T-cell (primary cell): Measurements from ENCODE around the gene CKAP5. TPM values are rescaled to one million over a fixed set of nuclear protein-coding genes. Genes with fewer than 3 reads are reported as not detected.

Experiments used
- ATAC-seq, 4 experiments: fragments of 200-7000 bp in 3 of 4; fragments of 150-1000 bp in 1 of 4; cut with Tn5 transposase; replicated peaks in 1 of 4; 1 replicate in 3 of 4; 2 replicates in 1 of 4; pipeline ENCODE4 v1.10.0; 2021; ENCODE audit warnings: moderate library complexity in 3 of 4, mild to moderate bottlenecking in 2 of 4, moderate number of reproducible peaks in 1 of 4
- CTCF ChIA-PET, 2 donors: fragments of 300-600 bp; sonication (Branson Sonifier 250); formaldehyde crosslinking; loops; one replicate each; lab custom pipeline; 2022; ENCODE audit warnings: antibody characterized with exemption in 2 of 2; lab: Charles Lee
- POLR2A ChIA-PET, 2 donors: fragments of 300-600 bp; sonication (Branson Sonifier 250); formaldehyde crosslinking; loops; one replicate each; lab custom pipeline; 2022; ENCODE audit warnings: antibody characterized with exemption in 2 of 2; lab: Charles Lee
- DNase-seq, 35 experiments: peaks; one replicate each; pipeline versions ENCODE4 v3.0.0 to v3.0.0-alpha.2; 2013 to 2023
- H3K27ac ChIP-seq: one replicate; pipeline ENCODE4 v1.5.1; 2013; ENCODE audit warnings: low read length
- H3K27me3 ChIP-seq, 2 experiments: replicated peaks in 1 of 2; 1 replicate in 1 of 2; 2 replicates in 1 of 2; pipeline versions ENCODE4 v1.6.1 to v1.7.0; 2013; ENCODE audit warnings: low read length in 1 of 2, mixed read lengths in 1 of 2; ENCODE audit not compliant: control insufficient read depth in 2 of 2, insufficient read depth in 2 of 2; ENCODE audit errors: extremely low read depth in 1 of 2
- H3K36me3 ChIP-seq, 2 donors: 1 replicate in 1 of 2; 2 replicates in 1 of 2; pipeline versions ENCODE4 v1.6.1 to v1.7.0; 2013; ENCODE audit warnings: low read length in 1 of 2; ENCODE audit not compliant: control insufficient read depth in 2 of 2, insufficient read depth in 1 of 2; ENCODE audit errors: extremely low read depth in 1 of 2
- H3K4me1 ChIP-seq, 2 experiments: 1 replicate in 1 of 2; 2 replicates in 1 of 2; pipeline versions ENCODE4 v1.6.1 to v1.7.0; 2013; ENCODE audit warnings: low read length in 2 of 2, mixed read lengths in 1 of 2; ENCODE audit not compliant: insufficient read depth in 2 of 2, control insufficient read depth in 1 of 2; ENCODE audit errors: extremely low read depth in 1 of 2
- H3K4me3 ChIP-seq, 2 donors: 1 replicate in 1 of 2; 2 replicates in 1 of 2; pipeline versions ENCODE4 v1.5.1 to v1.7.0; 2013; ENCODE audit warnings: mild to moderate bottlenecking in 2 of 2, low read length in 1 of 2, moderate library complexity in 1 of 2; ENCODE audit not compliant: control insufficient read depth in 1 of 2; ENCODE audit errors: extremely low read depth in 1 of 2
- H3K9me3 ChIP-seq: 2 replicates; pipeline ENCODE4 v1.7.0; 2013
- H3K27ac Mint-ChIP-seq, 2 donors: one replicate each; pipeline ENCODE4 v1.8.0; 2020 to 2021; ENCODE audit warnings: mild to moderate bottlenecking in 2 of 2, mixed read lengths in 2 of 2
- H3K27me3 Mint-ChIP-seq, 2 donors: one replicate each; pipeline ENCODE4 v1.8.0; 2021 to 2022; ENCODE audit warnings: mixed read lengths in 2 of 2
- H3K36me3 Mint-ChIP-seq: one replicate; pipeline ENCODE4 v1.8.0; 2021; ENCODE audit warnings: mixed read lengths
- H3K4me1 Mint-ChIP-seq, 3 donors: one replicate each; pipeline ENCODE4 v1.8.0; 2020 to 2022; ENCODE audit warnings: mixed read lengths in 3 of 3, mild to moderate bottlenecking in 1 of 3
- H3K4me3 Mint-ChIP-seq, 3 donors: one replicate each; pipeline ENCODE4 v1.8.0; 2020 to 2022; ENCODE audit warnings: mild to moderate bottlenecking in 3 of 3, mixed read lengths in 3 of 3, moderate library complexity in 3 of 3
- H3K9me3 Mint-ChIP-seq, 3 donors: one replicate each; pipeline ENCODE4 v1.8.0; 2020 to 2022; ENCODE audit warnings: mixed read lengths in 3 of 3
- WGBS: methylation state at CpG from one replicate; pipeline ENCODE4 v1.1.5; 2013; ENCODE audit warnings: missing lambda C conversion rate; ENCODE audit not compliant: insufficient coverage; 5-methylcytosine and 5-hydroxymethylcytosine counted together
- total RNA-seq, 35 experiments: library from RNA in 6 of 35; stranded (reverse) in 6 of 35; fragments of 120-200 nt in 1 of 35; gene quantifications; one replicate each; pipeline versions ENCODE4 v1.2.1 to v1.2.4 and lab custom pipeline; 2013 to 2026

Gene CKAP5
- total RNA-seq, 5 donors from 2014 or later (not counting 1 experiment from before 2014, with no cell fraction given): 34.8 to 44.6 (median 38.0) TPM

- CTCF ChIA-PET: no interaction called here
- POLR2A ChIA-PET: no interaction called here
- H3K4me1 ChIP-seq: no peaks in the 10 kb centered on the region
- no peaks in the 10 kb centered on the region for H3K9me3 ChIP-seq
- ATAC-seq: no peak
- Mint-ChIP-seq H3K27me3 (no peaks in the 10 kb centered on the region), H3K9me3 (no peaks in the 10 kb centered on the region), H3K4me3 (no peak overlapping the region), H3K36me3 (no peaks in the 10 kb centered on the region), H3K27ac (no peak overlapping the region), H3K4me1 (no peaks in the 10 kb centered on the region)
- H3K27me3 ChIP-seq: no peaks in the 10 kb centered on the region
- no peaks in the 10 kb centered on the region for H3K36me3 ChIP-seq
- 89% methylated on average over 3 of the region's 4 CpGs for WGBS
- no peak for DNase-seq
- no peak overlapping the region for H3K27ac ChIP-seq
- no peak overlapping the region for H3K4me3 ChIP-seq
These were observed 114.5 kb downstream of the CKAP5 start for GRCh38 chr11:46731545-46731944.

- WGBS: 88% methylated on average over 18 of the region's 24 CpGs
- Histone ChIP-seq H3K9me3 (no peaks in the 10 kb centered on the region), H3K4me1 (no peaks in the 10 kb centered on the region), H3K27ac (no peak overlapping the region), H3K36me3 (no peaks in the 10 kb centered on the region), H3K27me3 (no peaks in the 10 kb centered on the region), H3K4me3 (no peak overlapping the region)
- ATAC-seq (no peak), DNase-seq (no peak)
- ChIA-PET POLR2A (no interaction called here), CTCF (interaction anchor here in 1 of 2 donors (0.6 kb wide), 1 partner anchor 391 kb away, joined by 4 read pairs; no protein-coding TSS in a partner anchor)
- Mint-ChIP-seq H3K4me1 (no peaks in the 10 kb centered on the region), H3K9me3 (no peaks in the 10 kb centered on the region), H3K36me3 (no peaks in the 10 kb centered on the region), H3K27me3 (no peaks in the 10 kb centered on the region), H3K4me3 (no peak overlapping the region), H3K27ac (no peak overlapping the region)
These were observed 116.7 kb downstream of the CKAP5 start for GRCh38 chr11:46729110-46730027.

- Mint-ChIP-seq H3K27me3 (no peaks in the 10 kb centered on the region), H3K9me3 (no peaks in the 10 kb centered on the region), H3K36me3 (no peaks in the 10 kb centered on the region), H3K4me3 (no peak overlapping the region), H3K4me1 (no peaks in the 10 kb centered on the region), H3K27ac (no peak overlapping the region)
- ATAC-seq (no peak), DNase-seq (no peak)
- Histone ChIP-seq H3K4me1 (no peaks in the 10 kb centered on the region), H3K27me3 (no peaks in the 10 kb centered on the region), H3K9me3 (no peaks in the 10 kb centered on the region), H3K4me3 (no peak overlapping the region), H3K27ac (no peak overlapping the region), H3K36me3 (no peaks in the 10 kb centered on the region)
- CTCF ChIA-PET: no interaction called here
- POLR2A ChIA-PET: no interaction called here
- WGBS: 91% methylated on average over 6 of the region's 9 CpGs
These were observed 117.4 kb downstream of the CKAP5 start for GRCh38 chr11:46728659-46729040.

- Histone ChIP-seq H3K27ac (no peak overlapping the region), H3K4me1 (no peaks in the 10 kb centered on the region), H3K27me3 (no peaks in the 10 kb centered on the region), H3K36me3 (no peaks in the 10 kb centered on the region), H3K9me3 (no peaks in the 10 kb centered on the region), H3K4me3 (no peak overlapping the region)
- no peak for ATAC-seq
- Mint-ChIP-seq H3K27ac (no peak overlapping the region), H3K4me3 (no peak overlapping the region), H3K27me3 (no peaks in the 10 kb centered on the region), H3K9me3 (no peaks in the 10 kb centered on the region), H3K36me3 (no peaks in the 10 kb centered on the region), H3K4me1 (no peaks in the 10 kb centered on the region)
- 81% methylated on average over 17 of the region's 17 CpGs for WGBS
- POLR2A ChIA-PET: no interaction called here
- no peak for DNase-seq
- CTCF ChIA-PET: no interaction called here
These were observed 118.0 kb downstream of the CKAP5 start for GRCh38 chr11:46727952-46728658.

- H3K4me3 ChIP-seq: no peak overlapping the region
- H3K4me1 ChIP-seq: no peaks in the 10 kb centered on the region
- Mint-ChIP-seq H3K9me3 (no peaks in the 10 kb centered on the region), H3K27me3 (no peaks in the 10 kb centered on the region), H3K4me1 (no peaks in the 10 kb centered on the region), H3K36me3 (no peaks in the 10 kb centered on the region), H3K27ac (no peak overlapping the region), H3K4me3 (no peak overlapping the region)
- ChIA-PET CTCF (no interaction called here), POLR2A (no interaction called here)
- H3K27me3 ChIP-seq: no peaks in the 10 kb centered on the region
- ATAC-seq: no peak
- H3K9me3 ChIP-seq: no peaks in the 10 kb centered on the region
- H3K27ac ChIP-seq: no peak overlapping the region
- H3K36me3 ChIP-seq: no peaks in the 10 kb centered on the region
- WGBS: 90% methylated on average over 21 of the region's 26 CpGs
- no peak for DNase-seq
These were observed 119.7 kb downstream of the CKAP5 start for GRCh38 chr11:46726206-46726862.

GRCh38 chr11:46725338-46726205, 120.5 kb downstream of the CKAP5 start:
- no peaks in the 10 kb centered on the region for H3K4me1 Mint-ChIP-seq
- DNase-seq (no peak), ATAC-seq (no peak)
- no peak overlapping the region for H3K27ac ChIP-seq
- H3K36me3 Mint-ChIP-seq: no peaks in the 10 kb centered on the region
- H3K27ac Mint-ChIP-seq: no peak overlapping the region
- H3K4me1 ChIP-seq: no peaks in the 10 kb centered on the region
- H3K9me3 Mint-ChIP-seq: no peaks in the 10 kb centered on the region
- H3K4me3 Mint-ChIP-seq: no peak overlapping the region
- no peaks in the 10 kb centered on the region for H3K9me3 ChIP-seq
- H3K27me3 ChIP-seq: no peaks in the 10 kb centered on the region
- H3K36me3 ChIP-seq: no peaks in the 10 kb centered on the region
- no peaks in the 10 kb centered on the region for H3K27me3 Mint-ChIP-seq
- 91% methylated on average over 16 of the region's 19 CpGs for WGBS
- ChIA-PET POLR2A (no interaction called here), CTCF (no interaction called here)
- H3K4me3 ChIP-seq: no peak overlapping the region
